Activated gamma-delta T cell (primary cell): ENCODE results near the gene INPP5J.
"Not testable (repeated sequence)": the region's sequence is repeated elsewhere in the genome, so short reads cannot be mapped to it uniquely, and the experiment has no call there.

Source experiments
- DNase-seq: peaks from one replicate; lab custom pipeline; 2025; lab: John Stamatoyannopoulos, UW

The INPP5J gene

DNA sequence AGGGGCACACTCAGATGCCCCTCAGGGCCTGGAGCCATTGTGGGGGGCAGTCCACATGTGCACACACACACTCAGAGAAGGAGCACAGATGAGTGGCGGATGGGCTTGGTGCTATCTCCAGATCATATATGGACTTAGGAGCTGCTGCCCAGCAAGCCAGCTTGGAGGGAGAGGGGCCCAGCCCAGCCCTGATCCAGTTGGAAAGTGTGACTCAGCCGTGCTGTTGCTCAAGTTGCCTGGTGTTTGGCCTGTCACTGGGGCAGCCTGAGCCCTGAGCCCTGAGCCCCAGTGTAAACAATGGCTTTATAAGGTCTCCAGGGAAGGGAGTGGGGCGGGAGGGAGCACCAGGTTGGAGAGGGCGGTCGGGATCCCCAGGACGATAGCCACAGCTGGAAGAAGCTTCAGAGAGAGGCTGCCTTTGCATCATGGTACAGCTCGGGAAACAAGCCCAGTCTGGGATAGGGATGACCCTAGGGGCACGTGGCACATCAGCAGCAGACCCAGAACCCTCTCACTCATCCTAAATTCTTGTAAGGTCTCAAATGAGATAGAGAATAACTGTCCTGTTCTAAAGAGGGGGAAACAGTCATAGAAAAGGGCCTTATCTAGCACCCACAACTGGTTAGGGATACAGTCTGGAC lies 20.2 kb upstream of the INPP5J start:
- no peak for DNase-seq

DNA sequence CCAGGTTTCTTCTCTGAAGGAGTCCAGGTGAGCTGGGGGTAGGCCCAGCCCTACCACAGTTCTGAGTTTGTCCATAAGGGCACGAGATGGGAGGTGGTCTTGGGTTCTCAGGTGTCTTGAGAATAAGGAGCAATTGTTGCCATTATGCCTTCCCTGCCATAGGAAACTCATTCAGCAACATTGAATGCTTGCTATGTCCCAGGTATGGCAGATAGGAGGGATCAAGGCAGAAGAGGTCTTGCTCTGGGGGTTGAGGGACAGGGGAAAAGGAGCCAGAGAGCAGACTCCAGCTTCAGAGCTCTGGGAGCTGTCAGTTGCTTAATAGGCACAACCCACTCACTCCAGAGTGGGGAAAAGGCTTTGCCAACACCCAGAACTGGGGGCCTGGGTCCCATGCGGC lies 19.7 kb upstream of the INPP5J start:
- no peak for DNase-seq

DNA sequence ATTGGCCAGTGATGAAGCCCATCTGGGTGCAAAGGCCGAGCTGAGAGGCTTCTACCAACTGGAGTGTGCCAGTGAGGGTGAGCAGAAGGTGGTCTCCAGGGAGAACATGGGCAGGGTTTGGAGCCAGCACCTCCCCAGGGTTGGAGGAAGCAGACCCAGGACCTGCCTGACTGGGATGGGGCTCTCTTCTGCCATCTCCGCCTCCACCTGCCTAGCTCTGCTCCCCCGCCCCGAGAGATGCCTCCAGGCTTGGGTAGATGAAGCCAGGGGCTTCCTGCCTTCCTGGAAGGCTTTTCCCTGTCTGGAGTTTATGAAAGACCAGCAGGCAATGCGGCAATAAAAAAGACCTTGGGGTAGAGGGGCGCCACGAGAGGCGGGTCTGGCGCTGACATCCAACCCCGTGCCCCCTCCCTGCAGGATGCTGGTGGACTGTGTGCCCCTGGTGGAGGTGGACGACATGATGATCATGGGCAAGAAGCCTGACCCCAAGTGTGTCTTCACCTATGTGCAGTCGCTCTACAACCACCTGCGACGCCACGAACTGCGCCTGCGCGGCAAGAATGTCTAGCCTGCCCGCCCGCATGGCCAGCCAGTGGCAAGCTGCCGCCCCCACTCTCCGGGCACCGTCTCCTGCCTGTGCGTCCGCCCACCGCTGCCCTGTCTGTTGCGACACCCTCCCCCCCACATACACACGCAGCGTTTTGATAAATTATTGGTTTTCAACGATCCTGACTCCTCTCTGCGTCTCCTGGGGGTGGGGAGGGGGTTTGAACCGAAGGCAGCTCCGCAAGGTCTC lies 18.7 kb upstream of the INPP5J start:
- no peak for DNase-seq

DNA sequence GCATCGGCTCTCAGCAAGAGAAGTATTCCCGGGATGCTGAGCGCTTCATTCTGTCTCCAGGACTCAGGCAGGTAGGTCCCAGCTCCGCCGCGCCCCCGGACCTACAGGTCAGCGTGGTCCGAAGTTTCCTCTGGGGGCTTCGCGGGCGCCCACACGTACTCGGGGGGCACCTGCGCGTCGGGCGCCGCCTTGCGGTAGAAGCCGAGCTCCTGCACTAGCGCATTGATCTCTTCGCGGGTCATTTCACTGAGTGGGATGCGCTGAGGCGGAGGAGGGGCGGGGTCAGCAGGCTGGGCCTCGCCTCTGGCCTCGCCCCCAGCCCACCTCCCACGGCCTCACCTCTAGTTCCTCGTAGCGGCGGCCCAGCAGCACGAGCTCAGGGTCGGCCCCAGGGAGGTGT lies 17.9 kb upstream of the INPP5J start:
- no peak for DNase-seq

DNA sequence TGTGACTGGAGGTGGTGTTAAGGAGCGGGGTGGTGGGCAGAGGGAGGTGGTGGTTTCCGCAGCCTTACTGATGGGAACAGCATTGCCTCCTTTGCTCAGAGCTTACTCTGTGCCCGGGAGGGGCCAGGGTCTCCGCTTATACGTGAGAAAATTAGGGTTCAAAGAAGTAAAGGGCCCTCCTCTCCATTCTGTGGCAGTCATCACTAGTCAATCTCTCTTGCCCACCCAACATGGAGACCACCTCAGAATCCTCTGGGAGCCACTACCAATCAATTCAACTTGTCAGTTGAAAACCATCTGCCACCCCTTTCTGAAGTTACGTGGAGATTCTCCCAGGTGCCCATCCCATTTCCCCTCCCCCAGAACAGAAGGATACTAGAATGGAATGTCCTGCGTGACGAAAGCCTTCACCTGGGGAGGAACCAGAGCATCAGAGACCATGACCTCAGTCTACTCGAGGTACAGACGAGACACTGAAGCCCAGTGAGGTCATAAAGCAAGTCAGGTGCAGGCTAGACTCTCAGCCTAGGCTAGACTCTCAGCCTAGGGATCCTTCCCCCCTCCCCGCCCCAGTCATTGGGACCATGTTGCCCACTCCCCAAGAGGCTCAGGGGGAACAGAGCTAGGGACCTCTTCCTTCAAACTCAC lies 17.4 kb upstream of the INPP5J start:
- no peak for DNase-seq

DNA sequence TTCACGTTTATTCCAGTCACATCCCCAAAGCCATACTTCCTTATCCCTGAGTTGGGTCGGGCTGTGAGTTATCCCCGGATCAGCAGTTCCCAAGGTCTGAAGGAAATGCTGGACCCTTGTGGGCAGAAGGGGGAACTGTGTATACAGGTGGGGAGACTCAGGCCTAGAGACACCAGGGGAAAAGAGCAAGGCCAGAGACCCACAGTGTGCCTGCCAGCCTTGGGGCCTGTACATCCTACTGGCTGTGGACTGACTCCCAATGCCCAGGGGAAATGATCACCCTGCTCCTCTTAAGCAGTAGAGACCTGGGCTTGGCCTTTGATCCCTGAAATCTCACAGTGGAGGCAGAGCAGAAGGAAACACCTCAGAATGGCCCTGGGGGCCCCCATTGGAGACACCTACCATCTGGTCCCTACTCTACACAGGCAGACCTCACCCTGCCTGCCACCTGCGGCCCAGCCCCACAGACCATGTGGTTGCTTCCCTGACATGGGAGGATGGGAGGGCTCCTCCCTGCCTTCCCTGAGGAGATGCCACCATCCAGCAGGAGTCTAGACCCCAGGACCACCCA lies 16.7 kb upstream of the INPP5J start:
- no peak for DNase-seq

DNA sequence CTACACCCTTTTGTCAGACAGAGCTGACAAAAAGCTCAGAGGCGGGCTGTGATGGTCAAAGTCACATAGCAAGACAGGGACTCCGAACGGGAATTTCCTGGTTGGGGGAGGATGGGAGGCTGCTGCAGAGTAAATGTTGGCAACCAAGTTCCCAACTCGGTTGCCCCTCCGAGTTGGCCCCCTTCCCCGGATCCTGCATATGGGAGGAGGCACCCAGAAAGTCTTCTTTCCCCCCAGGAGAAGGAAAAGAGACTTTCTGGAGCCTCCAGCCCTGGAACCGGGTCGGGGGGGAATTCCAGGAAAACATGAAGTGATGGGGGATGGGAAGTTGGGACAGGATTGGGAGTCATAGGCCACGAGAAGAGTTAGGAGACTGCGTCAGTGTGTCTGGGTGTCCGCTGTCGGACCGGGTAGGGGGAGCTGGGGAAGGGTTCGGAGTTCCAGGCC lies 16.0 kb upstream of the INPP5J start:
- DNase-seq, result no peak

DNA sequence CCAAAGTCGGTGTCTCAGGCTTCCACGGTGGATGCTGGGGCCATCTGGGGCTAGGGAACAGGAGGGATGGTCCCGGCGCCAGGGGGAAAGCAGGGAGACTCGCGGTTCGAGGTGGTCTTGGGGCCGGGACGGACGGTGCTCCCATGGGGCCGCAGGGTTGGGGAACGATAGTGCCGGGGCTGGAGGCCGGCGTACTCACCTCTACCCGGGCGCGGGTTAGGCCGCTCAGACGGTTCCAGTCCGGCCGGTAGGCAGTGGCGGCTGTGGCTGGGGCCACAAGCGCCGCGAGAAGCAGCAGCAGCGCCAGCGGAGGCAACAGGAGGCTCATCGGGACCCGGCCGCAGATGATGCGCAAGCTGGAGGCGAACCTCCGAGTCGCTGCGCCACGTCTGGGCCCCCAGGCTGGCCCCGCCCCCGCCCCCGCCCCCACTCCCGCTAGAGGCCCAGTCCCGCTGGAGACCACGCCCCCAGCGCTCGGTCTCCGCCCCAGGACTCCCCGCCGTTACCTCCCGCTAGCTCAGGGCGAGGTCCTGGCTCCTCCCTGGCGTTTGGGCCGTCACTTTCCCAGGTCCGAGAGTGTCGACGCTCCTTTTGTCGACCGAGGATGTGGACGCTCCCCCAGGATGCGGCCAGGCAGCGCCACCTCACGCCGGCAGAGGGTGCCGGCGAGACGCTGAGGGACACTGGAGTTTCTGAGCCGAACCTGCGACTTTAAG lies 15.4 kb upstream of the INPP5J start, which contains the start of gene SELENOM:
SELENOM (minus strand) TSS at position 391 of the 716 bp plus-strand sequence; CDS start at position 328, 63 bp downstream.
- peak; percentile 76 for DNase-seq

DNA sequence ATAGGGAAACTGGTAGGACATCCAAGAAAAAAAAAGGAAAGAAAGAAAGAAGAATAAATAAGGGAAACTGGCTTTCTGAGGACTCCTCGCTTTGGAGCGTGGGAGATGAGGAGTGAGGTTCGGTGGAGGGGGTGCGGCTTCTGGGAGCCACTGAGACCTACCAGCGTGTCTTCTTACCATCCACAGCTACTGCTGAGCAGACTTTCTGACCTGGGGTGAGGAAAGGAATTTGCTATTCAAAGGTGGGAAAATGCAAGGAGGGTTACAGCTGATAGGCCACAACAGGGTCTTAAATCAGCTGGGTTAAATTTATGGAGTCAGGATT lies 14.9 kb upstream of the INPP5J start:
- DNase-seq, result no peak

DNA sequence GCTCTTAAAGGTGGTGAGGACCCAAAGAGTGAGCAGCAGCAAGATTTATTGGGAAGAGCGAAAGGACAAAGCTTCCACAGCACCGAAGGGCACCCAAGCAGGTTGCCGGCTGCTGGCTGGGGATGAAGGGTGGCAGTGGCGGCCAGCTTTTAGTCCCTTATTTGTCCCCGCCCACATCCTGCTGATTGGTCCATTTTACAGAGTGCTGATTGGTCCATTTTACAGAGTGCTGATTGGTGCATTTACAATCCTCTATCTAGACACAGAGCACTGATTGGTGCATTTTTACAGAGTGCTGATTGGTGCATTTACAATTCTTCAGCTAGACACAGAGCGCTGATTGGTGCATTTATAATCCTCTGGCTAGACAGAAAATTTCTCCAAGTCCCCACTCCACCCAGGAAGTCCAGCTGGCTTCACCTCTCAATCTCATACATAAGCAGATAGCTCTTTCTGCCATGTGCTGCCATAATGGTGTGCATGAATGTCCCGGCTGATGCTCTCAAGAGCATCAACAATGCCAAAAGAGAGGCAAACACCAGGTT lies 10.1 kb upstream of the INPP5J start:
- not testable (repeated sequence) for DNase-seq

DNA sequence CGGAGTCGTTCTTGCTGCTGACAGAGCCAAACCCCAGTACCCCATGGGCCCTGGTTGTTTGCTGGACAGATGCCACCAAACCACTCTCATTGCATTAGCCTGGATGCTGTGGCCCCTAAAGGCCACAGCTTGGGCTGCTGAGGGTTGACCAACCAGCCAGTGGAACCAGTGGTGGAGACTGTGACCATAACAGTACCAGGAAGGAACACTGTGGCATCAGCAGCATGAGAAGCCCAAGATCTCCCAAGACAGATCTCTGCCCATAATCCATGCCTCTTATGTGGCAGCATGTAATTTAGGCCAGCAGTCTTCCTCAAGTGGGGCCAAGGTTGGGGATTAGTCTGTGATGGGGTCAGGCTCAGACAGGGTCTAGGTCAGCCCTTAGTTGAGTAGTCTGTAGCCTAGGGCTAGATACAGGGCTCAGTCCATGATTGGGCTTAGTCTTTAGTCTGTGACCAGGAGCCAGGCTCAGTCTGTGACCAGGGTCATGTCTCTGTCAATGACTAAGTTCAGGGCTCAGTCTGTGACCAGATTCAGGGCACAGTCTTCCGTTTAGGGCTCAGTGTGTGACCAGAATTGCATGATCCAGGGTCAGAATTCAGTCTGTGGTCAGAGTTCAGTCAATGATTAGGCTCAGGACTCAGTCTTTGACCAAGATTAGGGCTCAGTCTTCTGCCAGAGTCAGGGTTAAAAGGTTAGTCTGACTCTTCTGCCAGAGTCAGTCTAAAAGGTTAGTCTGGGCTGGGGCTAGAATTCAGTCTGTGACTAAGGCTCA lies 4.5 kb upstream of the INPP5J start:
- DNase-seq, result no peak

DNA sequence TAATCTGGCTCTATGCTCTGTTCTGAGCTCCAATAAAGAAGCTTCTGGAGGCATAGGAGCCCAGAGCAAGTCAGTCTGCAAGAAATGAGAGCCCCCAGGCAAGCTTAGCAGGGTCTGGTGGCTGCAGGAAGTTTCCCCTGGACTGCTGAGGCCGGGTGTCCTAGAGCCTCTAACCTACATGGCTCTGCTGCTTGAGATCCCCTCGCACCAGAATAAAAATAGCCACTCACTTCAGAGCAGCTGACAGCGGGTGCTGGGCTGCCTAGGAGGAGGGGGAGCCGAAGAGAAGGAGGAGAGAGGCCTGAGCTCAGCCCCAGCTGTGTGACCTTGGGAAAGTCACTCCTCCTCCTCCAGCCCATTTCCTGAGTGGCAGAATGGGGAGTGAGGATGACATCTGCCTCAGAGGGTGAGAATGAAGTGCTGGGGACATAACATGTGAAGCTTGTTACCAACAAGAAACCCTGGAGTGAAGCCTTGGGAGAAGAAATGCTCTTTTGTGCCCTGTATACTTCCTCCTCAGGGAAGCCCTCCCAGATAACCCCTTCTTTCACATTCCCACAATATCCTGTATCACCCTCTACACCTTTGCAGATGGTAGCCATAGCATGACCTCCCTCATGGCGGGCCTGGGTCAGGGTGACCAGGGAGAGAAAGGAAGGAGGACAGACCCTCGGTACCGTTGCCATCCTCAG lies 3.6 kb upstream of the INPP5J start:
- no peak for DNase-seq

DNA sequence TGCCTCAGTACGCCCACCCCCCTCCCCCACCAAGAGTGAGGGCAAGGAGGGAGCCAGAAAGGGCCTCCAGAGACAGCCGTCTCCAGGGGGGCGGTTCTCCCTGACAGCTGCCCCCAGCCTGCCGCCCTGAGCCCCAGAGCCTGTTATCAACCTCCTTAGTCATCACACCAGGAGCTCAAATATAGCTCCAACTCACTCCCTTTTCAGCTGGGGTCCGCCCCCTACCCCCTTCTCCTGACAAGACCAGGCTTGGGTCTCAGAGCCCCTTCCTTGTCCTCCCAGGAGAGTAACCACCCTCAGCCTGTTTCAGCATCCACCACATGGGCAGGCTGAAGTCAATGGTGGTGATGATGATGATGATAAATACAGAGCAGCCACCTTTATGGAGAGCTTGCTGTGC lies 2.5 kb upstream of the INPP5J start:
- DNase-seq, result no peak

DNA sequence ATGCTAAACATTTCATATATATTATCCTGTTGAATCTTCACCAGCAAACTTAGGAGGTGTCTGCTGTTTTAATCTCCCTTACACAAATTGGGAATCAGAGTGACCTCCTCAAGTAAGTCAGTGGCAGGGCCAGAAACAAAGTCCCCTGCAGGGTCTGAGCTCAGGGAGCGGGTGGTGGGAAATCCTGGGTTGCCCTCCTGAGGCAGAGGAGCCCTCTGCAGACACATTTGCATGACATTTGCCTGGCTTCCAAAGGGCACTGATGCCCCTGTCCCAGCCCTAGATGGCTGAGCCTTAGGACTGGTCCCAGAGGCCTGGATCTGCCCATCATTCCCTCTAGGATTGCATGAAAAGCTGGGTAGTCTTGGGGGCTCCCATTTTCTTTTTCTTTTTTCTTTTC lies 2.1 kb upstream of the INPP5J start:
- no peak for DNase-seq

DNA sequence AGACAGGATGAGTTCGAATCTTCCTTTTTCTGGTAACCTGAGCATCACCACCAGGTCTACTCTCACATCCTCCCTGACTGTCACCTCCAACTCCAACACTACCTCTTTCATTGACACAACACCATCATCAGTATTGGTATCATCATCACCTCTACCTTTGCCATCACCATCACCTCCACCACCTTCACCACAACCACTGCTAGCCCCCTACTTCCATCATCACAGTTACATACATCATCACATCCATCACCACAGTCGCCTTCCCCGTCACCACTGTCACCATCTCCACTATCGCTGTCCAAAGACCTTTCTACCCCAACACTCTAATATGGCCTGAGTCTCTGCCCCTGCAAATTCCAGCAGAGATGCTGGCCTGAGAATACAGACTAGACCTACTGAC lies 1.4 kb upstream of the INPP5J start:
- DNase-seq, result no peak

DNA sequence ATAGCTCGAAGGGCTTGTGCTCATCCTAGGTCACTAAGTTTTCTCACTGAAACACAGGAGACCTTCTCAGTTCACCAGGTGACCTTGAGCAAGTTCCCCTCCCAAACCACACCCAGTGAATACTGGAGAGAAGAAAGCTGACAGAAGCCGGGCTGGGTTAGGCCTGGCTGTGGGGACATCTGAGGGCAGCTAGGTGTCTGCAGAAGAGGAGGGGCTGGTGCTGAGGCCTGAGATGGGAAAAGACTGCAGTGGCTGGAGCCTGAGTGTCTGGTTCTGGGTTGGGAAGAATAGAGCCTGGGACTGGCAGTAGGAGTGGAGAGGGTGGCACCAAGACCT lies 602 bp upstream of the INPP5J start:
- no peak for DNase-seq

DNA sequence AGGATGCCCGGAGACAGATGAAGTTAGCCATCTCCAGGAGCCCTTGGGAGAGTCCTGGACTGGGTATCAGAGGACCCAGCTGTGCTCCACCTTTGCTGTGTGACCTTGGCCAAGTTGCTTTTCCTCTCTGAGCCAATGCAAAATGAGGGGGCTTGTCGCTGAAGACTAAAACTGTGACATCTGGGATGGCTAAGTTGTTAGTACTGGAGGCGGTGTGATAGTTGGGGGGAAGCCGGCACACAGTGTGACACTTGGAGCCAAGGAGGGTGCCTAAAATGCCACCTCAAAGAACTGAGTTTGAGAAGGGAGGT lies 481 bp downstream of the INPP5J start:
- DNase-seq, result no peak

DNA sequence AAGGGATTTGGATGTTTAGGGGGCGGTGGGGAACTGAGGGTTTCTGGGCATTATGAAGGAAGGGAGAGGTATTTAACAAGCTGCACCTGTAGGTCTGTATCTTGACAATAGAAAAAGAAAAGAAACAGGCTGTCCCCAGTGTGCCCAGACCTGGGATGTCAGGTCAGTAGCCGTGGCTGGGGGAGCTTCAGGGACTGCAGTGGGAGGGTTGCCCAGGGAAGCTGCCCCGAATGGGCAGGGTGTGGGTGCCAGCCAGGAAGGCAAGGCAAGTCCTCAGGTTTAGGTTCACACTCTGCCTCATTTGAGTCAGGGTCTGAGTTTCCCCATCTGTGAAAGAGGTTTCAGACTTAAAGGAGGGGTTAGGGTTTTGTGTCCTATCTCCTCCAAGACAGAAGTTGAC lies 1.5 kb downstream of the INPP5J start:
- DNase-seq, result no peak

DNA sequence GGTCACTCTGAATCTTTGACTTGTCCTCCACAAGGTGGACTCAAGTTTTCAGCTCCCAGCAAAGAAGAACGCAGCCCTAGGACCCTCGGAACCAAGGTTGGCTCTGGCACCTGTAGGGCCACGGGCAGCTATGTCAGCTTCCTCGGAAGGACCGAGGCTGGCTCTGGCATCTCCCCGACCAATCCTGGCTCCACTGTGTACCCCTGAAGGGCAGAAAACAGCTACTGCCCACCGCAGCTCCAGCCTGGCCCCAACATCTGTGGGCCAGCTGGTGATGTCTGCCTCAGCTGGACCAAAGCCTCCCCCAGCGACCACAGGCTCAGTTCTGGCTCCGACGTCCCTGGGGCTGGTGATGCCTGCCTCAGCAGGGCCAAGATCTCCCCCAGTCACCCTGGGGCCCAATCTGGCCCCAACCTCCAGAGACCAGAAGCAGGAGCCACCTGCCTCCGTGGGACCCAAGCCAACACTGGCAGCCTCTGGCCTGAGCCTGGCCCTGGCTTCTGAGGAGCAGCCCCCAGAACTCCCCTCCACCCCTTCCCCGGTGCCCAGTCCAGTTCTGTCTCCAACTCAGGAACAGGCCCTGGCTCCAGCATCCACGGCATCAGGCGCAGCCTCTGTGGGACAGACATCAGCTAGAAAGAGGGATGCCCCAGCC lies 2.2 kb downstream of the INPP5J start:
- DNase-seq, result no peak

DNA sequence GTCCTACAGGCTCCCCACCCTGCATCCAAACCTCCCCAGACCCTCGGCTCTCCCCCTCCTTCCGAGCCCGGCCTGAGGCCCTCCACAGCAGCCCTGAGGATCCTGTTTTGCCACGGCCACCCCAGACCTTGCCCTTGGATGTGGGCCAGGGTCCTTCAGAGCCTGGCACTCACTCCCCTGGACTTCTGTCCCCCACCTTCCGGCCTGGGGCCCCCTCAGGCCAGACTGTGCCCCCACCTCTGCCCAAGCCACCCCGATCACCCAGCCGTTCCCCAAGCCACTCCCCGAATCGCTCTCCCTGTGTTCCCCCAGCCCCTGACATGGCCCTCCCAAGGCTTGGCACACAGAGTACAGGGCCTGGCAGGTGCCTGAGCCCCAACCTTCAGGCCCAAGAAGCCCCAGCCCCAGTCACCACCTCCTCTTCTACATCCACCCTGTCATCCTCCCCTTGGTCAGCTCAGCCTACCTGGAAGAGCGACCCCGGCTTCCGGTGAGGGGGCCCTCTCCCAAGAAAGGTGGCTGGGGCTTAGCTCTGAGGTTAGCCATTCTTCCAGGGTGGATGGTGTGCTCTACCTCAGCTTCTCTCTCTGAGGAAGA lies 2.9 kb downstream of the INPP5J start:
- no peak for DNase-seq
